ENCODE results near the gene RBM3.

Gene RBM3

GRCh38 chrX:48592971-48593370, 18.7 kb downstream of the RBM3 start:
- Histone ChIP-seq H3K27ac (ENCODE audit: extremely low read depth, low read depth, low read length) (no peak overlapping the region), H3K36me3 (ENCODE audit: control insufficient read depth in 2 of 2, insufficient read depth in 1 of 2, low read length in 2 of 2) (no peaks in the 10 kb centered on the region), H3K9me3 (ENCODE audit: control insufficient read depth, insufficient read depth, low read depth, low read length) (no peaks in the 10 kb centered on the region), H3K4me1 (ENCODE audit: control insufficient read depth, insufficient read depth, low read length) (no peaks in the 10 kb centered on the region), H3K4me3 (ENCODE audit: low read depth, low read length) (no peak overlapping the region)
- POLR2A ChIA-PET, result interaction anchor here (0.9 kb wide), 1 partner anchor 14 kb away, joined by 5 read pairs; no protein-coding TSS in a partner anchor
- CTCF ChIA-PET, result interaction anchor here (0.7 kb wide), 1 partner anchor 45 kb away, joined by 3 read pairs; no protein-coding TSS in a partner anchor
- peak; percentile 57 for TF ChIP-seq ZFHX2 (tag by site-specific recombination; conservative IDR thresholded peaks at IDR 0.05)
- TF ChIP-seq, protein P1, sequence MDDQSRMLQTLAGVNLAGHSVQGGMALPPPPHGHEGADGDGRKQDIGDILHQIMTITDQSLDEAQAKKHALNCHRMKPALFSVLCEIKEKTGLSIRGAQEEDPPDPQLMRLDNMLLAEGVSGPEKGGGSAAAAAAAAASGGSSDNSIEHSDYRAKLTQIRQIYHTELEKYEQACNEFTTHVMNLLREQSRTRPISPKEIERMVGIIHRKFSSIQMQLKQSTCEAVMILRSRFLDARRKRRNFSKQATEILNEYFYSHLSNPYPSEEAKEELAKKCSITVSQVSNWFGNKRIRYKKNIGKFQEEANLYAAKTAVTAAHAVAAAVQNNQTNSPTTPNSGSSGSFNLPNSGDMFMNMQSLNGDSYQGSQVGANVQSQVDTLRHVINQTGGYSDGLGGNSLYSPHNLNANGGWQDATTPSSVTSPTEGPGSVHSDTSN (CRISPR knock-in tag; IDR thresholded peaks at IDR 0.05), result no peak

GRCh38 chrX:48595929-48596328, 21.6 kb downstream of the RBM3 start:
- CTCF ChIA-PET, result interaction anchor here (0.7 to 1.0 kb wide), 2 partner anchors 14 to 58 kb away, joined by 3 to 4 read pairs; no protein-coding TSS in a partner anchor
- Histone ChIP-seq H3K9me3 (ENCODE audit: control insufficient read depth, insufficient read depth, low read depth, low read length) (no peaks in the 10 kb centered on the region), H3K36me3 (ENCODE audit: control insufficient read depth in 2 of 2, insufficient read depth in 1 of 2, low read length in 2 of 2) (peaks cover 0 to 24% of the 10 kb centered on the region in 2 experiments; a peak in 2 of 3 replicates), H3K4me1 (ENCODE audit: control insufficient read depth, insufficient read depth, low read length) (peaks cover 3% of the 10 kb centered on the region; the same call in 1 of the 2 replicates), H3K4me3 (ENCODE audit: low read depth, low read length) (no peak overlapping the region), H3K27ac (ENCODE audit: extremely low read depth, low read depth, low read length) (no peak overlapping the region)
- POLR2A ChIA-PET, result interaction anchor here (0.7 kb wide), 2 partner anchors 141 to 1109 kb away, joined by 3 to 5 read pairs; no protein-coding TSS in a partner anchor
- TF ChIP-seq ZNF426 (tag by site-specific recombination; IDR thresholded peaks at IDR 0.05), result no peak
- no peak for TF ChIP-seq ZNF239 (tag by site-specific recombination; IDR thresholded peaks at IDR 0.05)
- TF ChIP-seq ZFHX2 (tag by site-specific recombination; conservative IDR thresholded peaks at IDR 0.05), result no peak
- no peak for TF ChIP-seq ZNF658 (tag by site-specific recombination; IDR thresholded peaks at IDR 0.05)
- TF ChIP-seq, protein P2, sequence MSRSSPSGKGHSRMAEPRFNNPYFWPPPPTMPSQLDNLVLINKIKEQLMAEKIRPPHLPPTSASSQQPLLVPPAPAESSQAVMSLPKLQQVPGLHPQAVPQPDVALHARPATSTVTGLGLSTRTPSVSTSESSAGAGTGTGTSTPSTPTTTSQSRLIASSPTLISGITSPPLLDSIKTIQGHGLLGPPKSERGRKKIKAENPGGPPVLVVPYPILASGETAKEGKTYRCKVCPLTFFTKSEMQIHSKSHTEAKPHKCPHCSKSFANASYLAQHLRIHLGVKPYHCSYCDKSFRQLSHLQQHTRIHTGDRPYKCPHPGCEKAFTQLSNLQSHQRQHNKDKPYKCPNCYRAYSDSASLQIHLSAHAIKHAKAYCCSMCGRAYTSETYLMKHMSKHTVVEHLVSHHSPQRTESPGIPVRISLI (tag by site-specific recombination; IDR thresholded peaks at IDR 0.05), result no peak
- TF ChIP-seq YY2 (tag by site-specific recombination; IDR thresholded peaks at IDR 0.05), result no peak
- TF ChIP-seq ZBTB1 (tag by site-specific recombination; IDR thresholded peaks at IDR 0.05), result no peak
- no peak for TF ChIP-seq ZNF16 (tag by site-specific recombination; IDR thresholded peaks at IDR 0.05; ENCODE audit: low read depth)
- TF ChIP-seq ZNF629 (tag by site-specific recombination; IDR thresholded peaks at IDR 0.05), result no peak
- TF ChIP-seq TRIM28 (IDR thresholded peaks at IDR 0.05; ENCODE audit: borderline replicate concordance, low read length), result no peak
- TF ChIP-seq EGR2 (tag by site-specific recombination; IDR thresholded peaks at IDR 0.05; ENCODE audit: low read depth), result no peak
- no peak for TF ChIP-seq KLF1 (tag by site-specific recombination; IDR thresholded peaks at IDR 0.05)
- no peak for TF ChIP-seq SP3 (tag by site-specific recombination; IDR thresholded peaks at IDR 0.05)

DNA sequence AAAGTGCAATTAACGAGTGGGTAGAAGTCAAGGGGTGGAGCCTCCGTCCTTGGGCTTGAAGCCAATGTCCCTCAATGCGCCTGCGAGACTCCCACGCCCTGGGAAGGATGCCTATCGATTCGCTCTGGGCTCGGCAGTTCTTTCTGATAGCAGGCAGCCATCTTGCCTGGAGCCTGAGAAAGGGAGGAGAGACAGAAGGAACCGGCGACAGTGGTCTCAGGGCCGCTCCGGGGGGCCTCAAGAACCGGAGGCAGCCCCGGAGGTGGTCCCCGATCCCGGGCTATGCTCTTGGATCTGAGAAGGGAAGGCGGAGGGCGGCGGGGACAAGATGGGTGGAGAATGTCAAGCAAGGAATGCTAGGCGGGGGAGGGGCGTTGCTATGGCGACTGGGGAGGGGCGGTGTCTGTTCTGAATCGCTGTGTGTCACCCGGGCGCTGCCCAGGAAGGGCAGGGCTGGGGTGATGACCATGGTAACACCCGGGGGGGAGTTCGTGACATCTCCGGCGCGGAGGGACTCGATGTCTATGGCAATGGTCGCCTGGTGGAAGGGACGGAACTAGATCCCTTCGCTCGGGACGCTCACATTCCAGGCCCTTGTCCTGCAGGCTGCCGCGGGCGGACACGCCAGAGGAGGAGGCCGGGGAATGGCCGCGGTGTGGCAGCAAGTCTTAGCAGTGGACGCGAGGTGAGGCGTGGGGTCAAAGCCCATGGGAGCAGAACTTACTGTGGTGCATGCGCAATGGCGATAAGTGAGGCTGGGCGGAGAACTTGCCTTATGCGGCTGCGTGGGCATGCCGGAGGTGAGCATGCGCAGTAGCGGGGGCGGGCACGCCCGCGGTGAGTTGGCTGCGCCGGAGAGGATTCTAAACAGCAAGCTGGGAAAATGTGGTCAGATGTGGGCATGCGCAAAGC, 23.3 kb downstream of the RBM3 start, which contains the start of gene WDR13:
TSS of gene WDR13 (plus strand) at position 140 of the 912 bp plus-strand sequence. CDS start at position 645, 505 bp downstream.
- H3K36me3 ChIP-seq (ENCODE audit: control insufficient read depth in 2 of 2, insufficient read depth in 1 of 2, low read length in 2 of 2), result peaks cover 0 to 41% of the 10 kb centered on the region in 2 experiments
- CTCF ChIA-PET, result interaction anchor here (0.5 to 0.7 kb wide), 2 partner anchors 12 to 507 kb away, joined by 3 to 5 read pairs; no protein-coding TSS in a partner anchor
- TF ChIP-seq, protein P1 (CRISPR knock-in tag; IDR thresholded peaks at IDR 0.05), result no peak
- TF ChIP-seq SP3 (tag by site-specific recombination; IDR thresholded peaks at IDR 0.05) (peak; percentile 66), SCRT2 (tag by site-specific recombination; IDR thresholded peaks at IDR 0.05) (no peak), ZNF670 (tag by site-specific recombination; IDR thresholded peaks at IDR 0.05; ENCODE audit: low read depth) (no peak), ZNF2 (tag by site-specific recombination; IDR thresholded peaks at IDR 0.05) (peak; percentile 58; the same call in 1 of the 2 replicates), EGR2 (tag by site-specific recombination; IDR thresholded peaks at IDR 0.05; ENCODE audit: low read depth) (peak; percentile 76), ZNF292 (tag by site-specific recombination; IDR thresholded peaks at IDR 0.05; ENCODE audit: borderline replicate concordance, low read depth) (no peak), ZNF791 (tag by site-specific recombination; IDR thresholded peaks at IDR 0.05) (no peak), ZSCAN30 (tag by site-specific recombination; IDR thresholded peaks at IDR 0.05) (peak; percentile 70), ZNF433 (tag by site-specific recombination; IDR thresholded peaks at IDR 0.05; ENCODE audit: low read depth) (no peak), ZNF747 (tag by site-specific recombination; IDR thresholded peaks at IDR 0.05) (no peak)
- TF ChIP-seq, protein P3, sequence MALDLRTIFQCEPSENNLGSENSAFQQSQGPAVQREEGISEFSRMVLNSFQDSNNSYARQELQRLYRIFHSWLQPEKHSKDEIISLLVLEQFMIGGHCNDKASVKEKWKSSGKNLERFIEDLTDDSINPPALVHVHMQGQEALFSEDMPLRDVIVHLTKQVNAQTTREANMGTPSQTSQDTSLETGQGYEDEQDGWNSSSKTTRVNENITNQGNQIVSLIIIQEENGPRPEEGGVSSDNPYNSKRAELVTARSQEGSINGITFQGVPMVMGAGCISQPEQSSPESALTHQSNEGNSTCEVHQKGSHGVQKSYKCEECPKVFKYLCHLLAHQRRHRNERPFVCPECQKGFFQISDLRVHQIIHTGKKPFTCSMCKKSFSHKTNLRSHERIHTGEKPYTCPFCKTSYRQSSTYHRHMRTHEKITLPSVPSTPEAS (tag by site-specific recombination; IDR thresholded peaks at IDR 0.05), result no peak

More for the DNA sequence above, 23.3 kb downstream of the RBM3 start, which contains the start of gene WDR13:
- H3K9me3 ChIP-seq (ENCODE audit: control insufficient read depth, insufficient read depth, low read depth, low read length), result no peaks in the 10 kb centered on the region
- POLR2A ChIA-PET, result interaction anchor here (0.6 to 1.6 kb wide), 4 partner anchors 19 to 574 kb away, joined by 3 read pairs; partner anchors contain the start of genes PLP2 and RBM3
- peak within 1 kb of the TSS; percentile 96 for H3K27ac ChIP-seq (ENCODE audit: extremely low read depth, low read depth, low read length)
- peak within 1 kb of the TSS; percentile 83 for H3K4me3 ChIP-seq (ENCODE audit: low read depth, low read length)
- H3K4me1 ChIP-seq (ENCODE audit: control insufficient read depth, insufficient read depth, low read length), result peaks cover 3% of the 10 kb centered on the region; the same call in 1 of the 2 replicates
